Measurements from ENCODE around the gene PPIF. TPM values are rescaled to one million over a fixed set of nuclear protein-coding genes. Genes with fewer than 3 reads are reported as not detected.

Gene PPIF
- total RNA-seq, 1 donor from 2014 or later = 139 TPM

- intact Hi-C loops (cut with micrococcal nuclease) = loop anchor here (10.0 kb wide), 1 partner anchor 53 kb away; the partner anchor contains the start of gene ZCCHC24
- peak; percentile 29 for ATAC-seq
- DNase-seq = no peak
Measured at GRCh38 chr10:79391231-79392019, 44.2 kb downstream of the PPIF start.

DNA sequence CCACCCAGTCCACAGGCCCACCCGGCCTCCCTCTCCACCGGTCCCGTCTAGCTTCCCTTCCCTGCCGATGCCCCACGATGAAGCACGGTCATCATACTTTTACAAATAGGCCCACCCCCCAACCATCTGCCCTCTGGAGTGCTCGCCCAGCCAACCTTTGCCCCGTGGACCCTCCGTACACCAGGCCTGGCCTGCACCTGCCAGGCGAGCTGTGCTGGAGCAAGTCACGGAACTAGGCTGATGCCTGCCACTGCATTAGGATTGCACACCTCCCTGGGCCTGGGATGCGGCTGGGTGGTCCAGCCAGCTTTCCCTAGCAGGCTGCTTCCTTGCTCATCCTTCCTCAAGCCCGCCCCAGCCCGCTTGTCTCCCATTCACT, 44.7 kb downstream of the PPIF start:
- intact Hi-C loops (cut with micrococcal nuclease) = loop anchor here (10.0 kb wide), 1 partner anchor 53 kb away; the partner anchor contains the start of gene ZCCHC24
- no peak for DNase-seq
- no peak for ATAC-seq

DNA sequence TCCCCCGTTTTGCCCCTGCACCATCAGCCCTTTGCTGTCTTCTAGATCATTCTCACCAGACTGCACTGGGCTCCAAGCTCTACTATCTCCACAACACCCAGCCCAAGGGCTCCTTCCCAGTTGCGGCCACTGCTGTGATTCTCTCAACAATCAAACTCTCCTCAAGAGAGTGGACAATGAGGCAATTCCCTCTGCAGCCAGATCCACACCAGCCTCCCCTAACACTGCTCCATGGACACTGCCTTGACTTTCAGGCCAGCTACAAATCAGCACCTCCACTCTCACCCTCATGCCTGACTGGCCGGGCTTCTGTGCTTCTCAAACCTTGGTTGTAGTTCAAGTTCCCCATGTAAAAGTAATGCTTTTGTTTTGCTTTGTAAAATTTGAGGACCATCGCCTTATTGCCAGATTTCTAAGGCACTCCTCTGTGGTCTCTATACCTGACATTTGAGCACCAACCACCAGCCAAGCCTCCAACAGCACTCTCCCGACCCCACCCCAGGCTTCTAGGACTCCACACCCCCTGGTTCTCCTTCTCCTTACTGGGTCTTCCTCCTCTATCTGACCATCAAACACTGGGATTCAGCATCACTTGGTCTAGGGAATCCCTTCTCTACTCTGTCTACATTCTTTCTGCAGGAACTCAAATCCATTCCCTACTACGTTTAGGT, 45.4 kb downstream of the PPIF start:
- DNase-seq = no peak
- ATAC-seq = peak; percentile 49
- intact Hi-C loops (cut with micrococcal nuclease) = loop anchor here (10.0 kb wide), 1 partner anchor 52 kb away; the partner anchor contains the start of gene ZCCHC24

DNA sequence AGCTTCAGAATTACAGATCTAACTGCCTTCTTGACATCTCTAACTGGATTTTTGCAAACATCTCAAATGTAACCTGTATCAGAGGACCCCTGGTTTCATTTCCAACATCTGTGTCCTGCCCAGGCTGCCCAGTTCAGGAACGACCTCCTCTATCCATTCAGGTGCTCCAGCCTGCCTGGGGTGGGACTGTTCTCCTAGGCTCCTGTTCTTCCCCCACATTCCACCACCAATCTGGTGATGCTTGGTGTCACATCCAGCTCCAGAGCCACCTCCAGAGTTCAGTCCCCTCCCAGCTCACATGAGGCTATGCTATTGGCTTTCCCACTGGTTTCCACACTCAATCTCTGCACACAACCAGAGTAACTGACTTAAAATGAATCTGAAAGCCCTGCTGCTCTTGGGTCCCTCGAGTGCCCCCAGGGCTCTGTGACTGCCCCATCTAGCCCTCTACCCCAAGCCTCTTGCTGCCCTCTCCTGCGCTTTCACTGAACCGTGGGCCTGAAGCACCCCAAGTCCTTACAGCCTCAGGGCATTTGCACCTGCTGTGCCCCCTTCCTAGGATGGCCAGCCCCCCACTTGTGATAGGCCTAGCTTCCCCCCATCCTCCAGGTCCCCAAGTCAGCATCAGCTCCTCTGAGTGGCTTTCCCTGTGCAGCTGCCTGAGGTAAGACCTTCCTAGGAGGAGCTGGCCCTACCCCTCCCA, 46.1 kb downstream of the PPIF start:
- no peak for DNase-seq
- intact Hi-C loops (cut with micrococcal nuclease) = loop anchor here (10.0 kb wide), 1 partner anchor 51 kb away; the partner anchor contains the start of gene ZCCHC24
- no peak for ATAC-seq

- intact Hi-C loops (cut with micrococcal nuclease) = loop anchor here (10.0 kb wide), 1 partner anchor 51 kb away; the partner anchor contains the start of gene ZCCHC24
- DNase-seq = peak; percentile 14
Measured at GRCh38 chr10:79393924-79394610, 46.8 kb downstream of the PPIF start.

GRCh38 chr10:79394664-79395063, 47.4 kb downstream of the PPIF start:
- intact Hi-C loops (cut with micrococcal nuclease) = loop anchor here (10.0 kb wide), 1 partner anchor 50 kb away; the partner anchor contains the start of gene ZCCHC24
- ATAC-seq = no peak
- DNase-seq = peak; percentile 6

More at GRCh38 chr10:79393924-79394610, 46.8 kb downstream of the PPIF start:
- no peak for ATAC-seq

DNA sequence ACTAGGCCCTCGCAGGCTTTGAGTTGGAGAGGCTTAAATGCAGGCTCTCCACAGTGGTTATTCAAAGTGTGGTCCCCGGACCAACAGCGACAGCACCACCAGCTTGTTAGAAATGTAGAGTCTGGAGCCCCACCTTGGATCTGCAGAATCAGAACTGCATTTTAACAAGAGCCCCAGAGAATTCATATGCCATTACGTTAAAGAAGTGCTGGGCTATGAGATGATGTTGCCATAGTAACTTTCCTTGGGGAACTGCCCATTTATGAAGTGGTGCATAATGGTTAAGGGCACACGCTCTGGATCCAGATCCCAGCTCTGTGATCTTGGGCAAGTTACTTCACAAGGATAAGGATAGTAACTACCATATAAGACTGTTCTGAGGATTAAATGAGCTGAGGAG, 49.3 kb downstream of the PPIF start:
- ATAC-seq (no peak), DNase-seq (peak; percentile 16)
- intact Hi-C loops (cut with micrococcal nuclease) = loop anchor here (10.0 kb wide), 1 partner anchor 48 kb away; the partner anchor contains the start of gene ZCCHC24

GRCh38 chr10:79397051-79397450, 49.8 kb downstream of the PPIF start:
- peak; percentile 24 for DNase-seq
- intact Hi-C loops (cut with micrococcal nuclease) = loop anchor here (10.0 kb wide), 1 partner anchor 48 kb away; the partner anchor contains the start of gene ZCCHC24
- ATAC-seq = no peak

DNA sequence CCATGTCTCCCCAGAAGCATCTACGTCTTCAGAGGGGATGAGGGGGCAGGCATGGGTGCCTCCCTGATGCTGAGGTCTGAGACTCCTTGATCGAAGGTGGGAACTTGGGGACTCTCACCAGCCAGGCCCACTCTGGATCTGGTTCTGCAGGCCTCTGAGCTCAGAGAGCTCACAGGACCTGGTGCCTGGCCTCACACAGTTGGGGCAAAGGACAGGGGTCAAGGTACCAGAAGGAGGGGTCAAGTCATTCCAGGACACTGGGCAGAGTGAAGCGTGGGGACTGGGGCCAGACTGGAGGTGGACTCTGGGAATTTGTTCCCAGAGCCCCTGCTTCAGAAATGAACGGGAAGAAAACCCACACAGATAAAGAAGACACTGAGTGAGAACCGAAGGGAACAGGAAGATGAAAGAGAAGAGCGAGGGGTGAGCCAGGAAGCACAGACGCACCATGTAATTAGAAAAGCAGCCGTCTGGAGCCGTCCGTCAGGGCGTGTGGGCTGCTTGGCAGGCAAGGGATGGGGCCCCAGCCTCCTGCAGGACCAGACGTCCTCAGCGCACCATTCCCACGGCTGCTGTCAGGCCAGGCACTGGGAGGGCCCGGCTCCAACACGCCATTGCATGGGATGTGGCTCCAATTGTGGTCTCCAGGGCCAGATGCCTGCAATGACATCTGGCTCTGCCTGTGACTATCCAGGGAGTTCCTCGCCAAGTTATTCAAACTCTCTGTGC, 50.5 kb downstream of the PPIF start:
- peak; percentile 34 for ATAC-seq
- peak; percentile 81 for DNase-seq
- intact Hi-C loops (cut with micrococcal nuclease) = loop anchor here (10.0 kb wide), 1 partner anchor 47 kb away; the partner anchor contains the start of gene ZCCHC24

- DNase-seq (no peak), ATAC-seq (no peak)
- intact Hi-C loops (cut with micrococcal nuclease) = loop anchor here (10.0 kb wide), 1 partner anchor 46 kb away; the partner anchor contains the start of gene ZCCHC24
Measured at GRCh38 chr10:79398642-79399041, 51.4 kb downstream of the PPIF start.

- intact Hi-C loops (cut with micrococcal nuclease) = loop anchor here (10.0 kb wide), 1 partner anchor 45 kb away; the partner anchor contains the start of gene ZCCHC24
- peak; percentile 92 for DNase-seq
- peak; percentile 77 for ATAC-seq
Measured at GRCh38 chr10:79399223-79399831, 52.1 kb downstream of the PPIF start.

GRCh38 chr10:79400146-79401004, 53.1 kb downstream of the PPIF start:
- intact Hi-C loops (cut with micrococcal nuclease) = no loop called here
- ATAC-seq = no peak
- peak; percentile 73 for DNase-seq

GRCh38 chr10:79401015-79401921, 54.0 kb downstream of the PPIF start:
- intact Hi-C loops (cut with micrococcal nuclease) = no loop called here
- DNase-seq (peak; percentile 84), ATAC-seq (peak; percentile 14)

DNA sequence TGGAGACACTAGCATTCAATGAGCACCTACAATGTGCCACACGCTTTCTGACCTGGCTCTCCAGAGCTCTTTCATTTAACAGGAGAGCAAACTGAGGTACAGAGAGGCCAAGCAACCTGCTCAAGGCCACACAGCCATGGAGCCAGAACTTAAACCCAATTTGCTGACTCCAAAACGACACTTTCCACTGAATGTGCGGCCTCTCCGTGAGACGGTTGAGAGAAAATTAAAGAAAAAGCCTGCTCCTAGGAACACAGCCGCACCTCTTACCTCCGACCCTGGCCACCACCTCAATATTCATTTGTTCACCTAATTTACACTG, 55.3 kb downstream of the PPIF start:
- ATAC-seq (no peak), DNase-seq (no peak)
- intact Hi-C loops (cut with micrococcal nuclease) = no loop called here

DNA sequence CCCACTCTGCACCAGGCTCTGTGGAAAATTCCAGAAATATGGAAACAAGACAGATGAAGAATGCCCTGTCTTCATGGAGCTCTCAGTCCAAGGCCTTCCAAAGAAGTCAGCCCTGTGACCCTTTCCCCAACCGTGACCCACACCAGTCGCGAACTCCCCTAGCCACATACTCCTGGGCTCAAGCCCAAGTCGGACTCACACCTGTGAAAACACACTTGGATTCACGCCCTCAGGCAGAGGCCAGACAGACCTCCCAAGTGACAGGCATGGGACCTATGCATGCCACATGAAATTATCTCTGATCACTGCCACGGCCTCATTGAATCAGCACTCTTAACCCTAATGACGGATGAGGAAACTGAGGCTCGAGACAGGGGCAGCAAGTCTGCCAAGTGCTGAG, 55.7 kb downstream of the PPIF start:
- intact Hi-C loops (cut with micrococcal nuclease) = no loop called here
- ATAC-seq (no peak), DNase-seq (no peak)

Measured in left ventricle myocardium superior (tissue), 1 donor.